CD4-positive, alpha-beta T cell treated with Interleukin-15 for 4 hours (primary cell): Measurements from ENCODE around the gene PPIH.
A peak's percentile ranks its signal among the peaks of the same experiment; 100 is the strongest.
"Not testable (repeated sequence)": the region's sequence is repeated elsewhere in the genome, so short reads cannot be mapped to it uniquely, and the experiment has no call there.

ENCODE experiments used
- DNase-seq: peaks from one replicate; pipeline ENCODE4 v3.0.0-alpha.2; 2020; ENCODE audit warnings: low spot score

The PPIH gene

DNA sequence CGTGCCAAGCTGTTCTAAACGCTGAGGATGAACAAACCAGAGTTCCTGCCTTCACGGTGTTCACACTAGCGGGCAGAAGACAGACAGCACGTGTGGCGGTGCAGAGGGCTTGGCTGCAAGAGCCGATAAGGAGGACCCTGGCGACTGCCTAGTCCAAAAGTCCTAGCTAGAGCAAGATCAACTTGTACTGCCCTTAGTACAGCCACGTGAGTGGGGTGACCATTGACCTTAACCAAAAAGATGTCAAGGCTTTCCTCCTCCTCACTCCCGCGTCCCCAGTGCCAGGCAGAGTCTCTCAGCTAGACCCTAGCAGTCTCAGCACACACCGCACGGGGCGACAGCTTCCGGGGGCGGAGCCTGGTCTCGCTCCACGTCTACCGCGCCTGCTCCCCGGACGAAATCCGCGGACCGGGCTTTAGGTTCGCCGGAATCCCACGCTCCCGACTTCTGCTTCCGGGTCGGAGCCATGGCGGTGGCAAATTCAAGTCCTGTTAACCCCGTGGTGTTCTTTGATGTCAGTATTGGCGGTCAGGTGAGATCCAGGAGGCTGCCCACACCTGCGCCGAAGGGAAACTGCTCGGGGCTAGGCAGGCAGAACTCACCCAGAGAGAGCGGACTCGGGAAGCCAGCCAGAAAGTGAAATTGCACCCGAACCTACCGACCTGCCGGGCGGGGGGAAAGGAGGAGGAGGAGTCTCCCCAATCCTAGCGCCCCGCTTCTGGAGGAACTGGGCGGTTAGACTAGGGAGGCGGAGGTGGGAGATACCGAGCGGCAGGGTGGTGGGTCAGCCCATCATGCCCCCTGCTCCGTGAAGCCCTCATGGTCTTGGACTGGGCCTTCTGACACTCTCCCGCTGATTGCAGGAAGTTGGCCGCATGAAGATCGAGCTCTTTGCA lies at the start of gene PPIH:
TSS of gene PPIH (plus strand) at position 443 of the 896 bp plus-strand sequence. CDS start at position 467, 24 bp downstream.
- peak; percentile 92 for DNase-seq

DNA sequence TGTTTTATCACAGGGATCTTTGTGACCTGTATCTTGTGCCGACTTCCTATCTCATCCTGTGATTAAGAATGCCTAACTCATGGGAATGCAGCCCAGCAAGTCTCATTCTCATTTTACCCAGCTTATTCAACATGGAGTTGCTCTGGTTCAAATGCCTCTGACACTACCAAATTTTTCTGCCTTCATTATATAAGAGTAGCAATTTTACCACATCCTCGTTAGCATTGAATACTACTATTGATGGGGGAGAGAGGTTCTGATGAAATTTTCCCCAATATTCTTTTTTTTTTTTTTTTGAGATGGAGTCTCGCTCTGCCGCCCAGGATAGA lies 44.5 kb upstream of the PPIH start:
- no peak for DNase-seq

DNA sequence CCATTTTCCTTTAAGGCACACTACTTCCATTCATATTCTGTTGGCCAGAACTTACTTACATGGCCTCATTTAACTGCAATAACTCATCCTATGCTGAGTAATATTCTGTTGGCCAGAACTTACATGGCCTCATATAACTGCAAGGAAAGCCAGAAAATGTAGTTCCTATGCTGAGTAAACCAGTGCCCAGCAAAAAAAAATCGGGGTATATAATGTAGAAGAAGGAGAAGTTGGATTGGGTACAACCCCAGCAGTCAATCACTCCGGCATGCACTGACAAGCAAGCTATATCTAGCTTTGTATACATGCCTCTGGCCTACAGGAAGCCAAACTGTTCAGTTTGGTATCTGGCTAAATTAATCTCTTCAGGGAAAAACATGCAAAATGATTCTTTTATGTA lies 39.4 kb upstream of the PPIH start:
- DNase-seq = no peak

DNA sequence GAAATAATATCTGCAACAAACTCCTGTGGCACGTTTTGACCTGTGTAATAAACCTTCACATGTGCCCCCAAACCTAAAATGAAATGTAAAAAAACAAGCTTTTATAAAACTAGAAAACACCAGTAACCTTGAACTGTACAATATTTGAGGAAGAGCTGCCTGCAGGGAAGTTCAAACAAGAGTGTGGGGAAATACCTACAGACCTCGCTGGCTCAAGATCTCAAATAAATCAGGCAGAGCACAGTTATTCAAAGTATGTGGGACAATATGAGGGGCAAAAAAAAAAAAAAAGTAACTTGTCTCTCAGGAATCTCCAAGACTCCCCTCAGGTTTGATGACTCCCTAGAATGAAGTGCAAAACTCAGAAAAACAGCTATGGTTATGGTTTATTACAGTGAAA lies 37.9 kb upstream of the PPIH start:
- no peak for DNase-seq

DNA sequence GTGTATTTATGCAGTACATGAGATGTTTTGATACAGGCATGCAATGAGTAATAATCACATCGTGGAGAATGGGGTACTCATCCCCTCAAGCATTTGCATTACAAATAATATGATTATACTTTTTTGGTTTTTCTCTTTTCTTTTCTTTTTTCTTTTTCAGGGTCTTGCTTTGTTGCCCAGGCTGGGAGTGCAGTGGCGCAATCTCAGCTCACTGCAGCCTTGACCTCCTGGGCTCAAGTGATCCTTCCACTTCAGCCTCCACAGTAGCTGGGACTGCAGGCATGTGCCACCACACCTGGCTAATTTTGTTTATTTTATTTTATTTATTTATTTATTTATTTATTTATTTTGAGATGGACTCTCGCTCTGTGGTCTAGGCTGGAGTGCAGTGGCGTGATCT lies 37.0 kb upstream of the PPIH start:
- DNase-seq = not testable (repeated sequence)

DNA sequence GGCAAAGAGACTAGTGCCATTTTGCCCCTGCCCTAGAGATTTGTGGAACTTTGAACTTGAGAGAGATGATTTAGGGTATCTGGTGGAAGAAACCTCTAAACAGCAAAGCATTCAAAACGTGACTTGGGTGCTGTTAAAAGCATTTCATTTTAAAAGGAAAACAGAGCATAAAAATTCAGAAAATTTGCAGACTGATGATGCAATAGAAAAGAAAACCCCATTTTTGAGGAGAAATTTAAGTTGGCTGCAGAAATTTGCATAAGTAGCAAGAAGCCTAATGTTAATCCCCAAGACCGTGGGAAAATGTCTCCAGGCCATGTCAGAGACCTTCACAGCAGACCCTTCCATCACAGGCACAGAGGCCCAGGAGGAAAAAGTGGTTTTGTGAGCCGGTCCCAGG lies 31.0 kb upstream of the PPIH start:
- not testable (repeated sequence) for DNase-seq

DNA sequence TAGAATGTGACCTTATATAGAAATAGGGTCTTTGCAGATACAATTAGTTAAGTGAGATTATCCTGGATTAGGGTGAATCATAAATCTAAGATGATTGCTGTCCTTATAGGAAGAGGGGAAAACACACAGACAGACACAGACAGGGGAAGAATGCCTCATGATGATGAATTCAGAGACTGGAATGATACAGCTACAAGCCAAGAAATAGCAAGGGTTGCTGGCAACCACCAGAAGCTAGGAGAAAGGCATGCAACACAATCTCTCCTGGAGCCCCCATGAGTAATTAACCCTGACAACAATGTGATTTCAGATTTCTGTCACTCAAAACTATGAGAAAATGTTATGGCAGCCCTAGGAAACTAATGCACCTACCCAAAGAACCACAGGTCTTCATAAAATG lies 19.1 kb upstream of the PPIH start:
- no peak for DNase-seq

DNA sequence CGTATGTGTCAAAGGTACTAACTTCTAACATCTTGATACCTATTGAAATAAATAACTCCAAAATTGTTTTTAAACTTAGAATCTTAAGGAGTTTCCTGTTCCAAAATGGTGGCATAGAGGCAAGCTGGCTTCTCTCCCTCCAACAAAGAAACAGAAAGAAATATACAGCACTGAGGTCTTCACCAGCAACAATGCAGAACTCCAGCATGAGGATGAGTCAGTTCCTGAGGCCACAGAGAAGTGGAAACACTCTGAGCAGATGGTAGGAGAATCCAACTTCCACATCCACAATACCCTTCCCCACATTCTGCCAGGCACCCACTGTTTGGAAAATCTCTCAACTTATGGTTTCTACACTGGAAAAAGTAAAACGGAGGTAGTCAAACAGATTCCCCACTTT lies 12.2 kb upstream of the PPIH start:
- no peak for DNase-seq

DNA sequence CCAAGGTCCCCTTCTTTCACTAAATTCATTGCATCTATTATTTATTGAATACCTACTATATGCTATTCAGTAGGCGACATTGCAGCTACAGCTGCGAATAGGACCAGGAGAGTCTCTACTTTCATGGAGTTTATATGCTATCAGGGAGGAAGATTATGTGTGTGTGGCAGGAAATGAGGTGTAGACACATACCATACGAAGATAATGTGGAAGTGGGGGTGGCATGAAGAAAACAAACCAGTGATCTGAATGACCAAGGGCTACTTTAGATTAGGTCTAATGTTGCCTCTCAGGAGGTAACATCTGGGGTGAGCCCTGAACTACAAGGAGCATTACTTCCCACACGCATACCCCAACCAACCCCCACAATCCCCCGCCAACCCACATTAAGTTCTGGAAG lies 1.0 kb upstream of the PPIH start:
- no peak for DNase-seq

DNA sequence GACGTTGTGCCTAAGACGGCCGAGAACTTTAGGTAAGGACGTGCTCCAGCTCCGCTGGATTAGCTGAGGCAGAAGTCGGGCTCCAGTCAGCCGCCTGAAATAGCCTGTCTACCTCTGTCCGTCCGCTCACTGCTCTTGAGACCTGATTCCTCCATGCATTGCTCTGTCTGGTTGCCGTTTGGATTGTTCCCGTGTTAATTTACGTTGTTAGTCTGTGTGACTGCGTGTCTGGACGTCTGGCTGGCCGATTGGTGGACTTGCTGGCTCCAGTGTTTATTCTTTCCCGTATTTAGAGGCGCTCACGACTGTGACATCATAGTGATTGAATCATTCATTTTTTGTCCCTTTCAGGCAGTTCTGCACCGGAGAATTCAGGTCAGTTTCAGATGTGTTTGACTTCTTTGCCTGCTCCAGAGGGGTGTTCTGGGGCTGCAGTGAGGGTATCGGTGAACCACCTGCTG lies 684 bp downstream of the PPIH start:
- no peak for DNase-seq

DNA sequence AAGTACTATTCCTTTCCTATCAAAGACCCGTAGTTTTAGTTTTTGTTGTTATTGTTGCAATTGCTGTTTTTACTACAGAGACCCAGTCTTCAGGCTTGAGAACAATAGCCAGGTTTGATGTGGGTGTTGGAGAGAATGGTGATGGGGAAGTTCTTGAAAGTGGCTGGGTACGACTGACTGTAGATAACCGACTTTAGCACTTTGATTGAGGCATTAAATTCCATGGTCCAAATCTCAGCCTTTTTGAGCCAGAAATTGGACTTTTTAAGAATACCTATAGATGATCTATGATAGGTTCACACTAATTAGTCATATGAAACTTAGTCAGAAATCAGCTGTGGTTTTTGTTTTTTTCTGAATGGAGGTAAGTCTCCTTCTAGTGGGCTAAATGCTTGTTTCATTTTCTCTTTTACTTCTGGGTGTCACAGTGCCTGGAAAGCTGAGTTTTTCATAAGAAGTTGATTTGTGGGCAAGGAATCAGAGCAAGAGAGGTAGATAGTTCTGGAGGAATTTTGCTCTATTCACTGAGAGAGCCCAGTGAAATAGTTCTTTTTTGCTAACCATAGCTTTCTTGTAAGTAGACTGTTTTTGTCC lies 2.8 kb downstream of the PPIH start:
- peak; percentile 26 for DNase-seq

DNA sequence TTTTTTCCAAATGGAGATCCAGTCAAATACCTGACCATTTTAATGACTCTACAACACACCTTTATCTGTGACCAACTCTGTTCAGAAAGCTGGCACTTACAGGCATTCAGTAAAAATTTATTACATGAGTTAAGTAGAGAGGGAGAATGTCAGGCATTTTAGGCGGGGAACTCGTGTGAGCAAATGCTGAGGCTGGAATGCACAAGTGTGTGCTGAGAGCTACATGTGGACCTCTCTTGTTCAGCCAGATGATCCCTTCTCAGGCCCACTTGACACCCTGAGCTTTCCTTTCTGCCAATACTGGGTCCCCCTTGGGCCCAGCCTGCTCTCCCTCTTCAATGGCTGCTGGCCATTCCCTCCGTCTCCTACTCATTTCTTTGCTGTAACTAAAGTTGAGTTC lies 11.7 kb downstream of the PPIH start:
- no peak for DNase-seq

DNA sequence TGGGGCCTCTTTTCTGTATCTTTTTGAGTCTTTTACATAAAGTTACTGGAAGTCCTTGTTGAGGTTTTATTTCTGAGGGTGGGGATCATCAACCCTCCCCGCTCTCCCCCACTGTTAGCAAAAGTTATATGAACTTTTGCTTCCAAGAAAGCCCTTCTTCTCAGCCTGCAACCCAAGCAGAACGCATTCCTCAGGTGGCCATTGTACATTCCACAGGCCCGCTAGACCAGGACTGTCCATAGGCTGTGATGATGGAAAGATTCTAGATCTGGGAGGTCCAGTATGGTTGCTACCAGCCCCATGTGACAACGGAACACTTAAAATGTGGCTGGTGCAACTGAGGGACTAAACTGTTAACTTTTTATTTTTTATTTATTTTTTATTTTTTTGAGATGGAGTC lies 12.2 kb downstream of the PPIH start:
- DNase-seq = no peak

DNA sequence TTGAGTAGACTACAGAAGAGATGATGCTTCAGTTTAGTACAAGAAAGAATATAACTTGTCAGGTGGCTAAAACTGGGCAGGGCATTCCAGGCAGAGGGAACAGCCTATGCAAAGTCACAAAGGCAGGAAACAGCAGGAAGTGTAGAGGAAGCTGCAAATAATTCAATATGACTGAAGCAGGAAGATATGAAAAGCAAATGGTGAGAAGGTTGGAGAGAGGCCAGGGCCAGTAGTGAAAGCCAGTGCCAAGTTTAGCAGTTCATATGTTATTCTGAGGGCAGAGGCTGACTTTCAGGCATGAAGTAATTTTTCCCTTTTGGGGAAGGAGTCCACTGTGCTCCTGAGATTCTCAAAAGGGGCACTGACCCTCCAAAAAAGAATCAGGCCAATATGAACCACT lies 16.0 kb downstream of the PPIH start:
- DNase-seq = no peak

DNA sequence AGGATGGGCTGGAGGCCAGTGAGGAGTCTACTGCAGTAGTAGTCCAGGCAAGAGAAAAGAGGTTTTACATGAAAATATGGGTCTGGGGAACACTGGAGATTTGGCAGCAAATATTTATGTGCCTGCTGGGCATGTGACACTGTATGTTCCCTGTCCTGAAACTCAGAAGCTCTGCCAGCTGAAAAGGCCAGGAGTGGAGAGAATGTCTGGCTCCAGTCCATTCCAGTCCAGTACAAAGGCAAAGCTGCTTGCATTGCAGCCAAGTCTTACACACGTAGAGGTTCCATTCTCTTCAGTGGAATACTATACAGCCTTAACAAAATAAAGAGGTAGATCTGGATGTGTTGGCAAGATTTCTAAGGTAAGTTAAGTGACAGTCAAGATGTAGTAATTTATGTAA lies 16.5 kb downstream of the PPIH start:
- DNase-seq = no peak

DNA sequence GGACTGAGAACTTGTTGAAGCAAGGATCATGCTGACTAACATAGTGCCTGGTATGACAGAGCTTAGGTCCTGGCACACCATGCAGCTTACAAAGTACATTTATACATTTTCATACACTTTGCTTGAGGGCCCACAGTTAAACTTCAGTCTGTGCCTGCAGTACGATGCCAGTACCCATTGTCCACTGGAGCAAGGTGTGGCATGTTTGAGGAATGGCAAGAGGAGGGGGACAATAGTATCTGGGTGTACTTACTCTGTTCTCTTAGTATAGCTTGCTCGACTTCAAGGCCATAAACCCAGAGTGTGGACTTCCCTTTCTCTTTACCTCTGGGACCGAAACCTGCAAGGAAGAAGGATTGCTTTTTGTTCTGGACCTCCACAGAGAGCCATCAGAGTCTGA lies 17.2 kb downstream of the PPIH start:
- DNase-seq = no peak

DNA sequence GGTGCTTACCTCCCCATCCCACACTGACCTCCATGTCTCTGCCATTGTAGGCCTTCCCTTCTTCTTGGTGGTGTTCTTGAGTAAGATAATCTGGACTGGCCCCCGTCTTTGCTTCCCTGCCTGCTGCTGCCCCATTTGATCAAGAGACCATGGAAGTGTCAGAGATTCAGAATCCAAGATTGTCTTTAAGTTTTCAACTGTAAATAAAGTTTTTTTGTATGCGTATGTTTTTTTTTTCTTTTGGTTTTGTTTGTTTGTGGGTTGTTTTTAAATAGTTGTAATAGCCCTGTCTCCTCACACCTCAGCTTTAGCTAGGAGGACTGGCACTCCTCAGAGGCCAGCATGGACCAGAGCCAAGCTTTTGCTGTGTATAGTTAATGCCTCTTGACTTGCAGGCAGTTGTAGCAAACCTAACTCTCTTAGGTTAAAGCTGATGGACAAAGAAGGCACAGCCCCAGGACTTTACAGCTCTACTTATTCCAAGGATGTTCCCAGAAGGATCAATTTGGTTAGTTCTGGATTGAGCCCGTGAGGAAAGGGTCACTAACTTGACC lies 18.4 kb downstream of the PPIH start:
- DNase-seq = no peak

DNA sequence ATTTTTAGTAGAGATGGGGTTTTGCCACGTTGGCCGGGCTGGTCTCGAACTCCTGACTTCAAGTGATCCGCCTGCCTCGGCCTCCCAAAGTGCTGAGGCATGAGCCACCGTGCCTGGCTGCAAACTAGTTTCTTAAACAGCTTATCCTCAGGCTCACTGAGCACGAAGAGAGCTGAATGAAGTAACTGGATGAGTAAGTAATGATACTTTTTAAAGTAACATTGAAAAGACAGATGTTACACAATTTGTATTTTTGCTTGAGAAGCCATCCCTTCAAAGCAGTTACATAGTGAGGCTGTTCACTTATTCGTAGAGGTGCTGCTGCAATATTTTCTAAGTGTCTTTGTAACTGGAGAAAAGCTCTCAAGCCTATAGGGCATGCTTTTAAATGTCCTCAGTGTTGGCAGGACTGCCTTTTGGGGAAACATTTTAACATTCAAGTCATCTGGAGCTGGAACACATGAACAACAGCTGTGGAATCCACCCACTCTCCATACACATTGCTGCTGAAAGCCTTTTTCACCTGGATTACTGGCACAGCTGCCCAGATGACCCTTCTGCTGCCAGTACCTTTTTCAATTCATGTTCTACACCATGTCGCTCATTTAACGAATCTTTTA lies 21.3 kb downstream of the PPIH start:
- no peak for DNase-seq

DNA sequence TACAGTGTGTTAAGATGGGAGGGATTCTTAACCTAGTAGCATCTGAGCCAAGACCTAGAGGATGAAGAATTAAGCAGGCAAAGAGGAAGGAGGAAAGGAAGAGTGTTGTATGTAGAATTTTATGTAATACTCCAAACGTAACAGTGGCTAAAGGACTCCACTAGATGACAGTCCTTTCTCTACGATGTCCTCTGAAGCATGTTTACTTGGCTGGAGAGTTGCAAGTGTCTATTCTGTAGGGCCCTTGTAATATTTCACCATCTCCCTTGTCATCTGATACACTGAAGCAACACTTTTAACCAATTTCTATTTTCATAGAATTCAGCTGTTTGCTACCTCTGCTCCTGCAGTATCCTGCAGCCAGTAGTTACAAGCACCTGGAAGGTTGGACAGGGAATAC lies 21.8 kb downstream of the PPIH start:
- no peak for DNase-seq

DNA sequence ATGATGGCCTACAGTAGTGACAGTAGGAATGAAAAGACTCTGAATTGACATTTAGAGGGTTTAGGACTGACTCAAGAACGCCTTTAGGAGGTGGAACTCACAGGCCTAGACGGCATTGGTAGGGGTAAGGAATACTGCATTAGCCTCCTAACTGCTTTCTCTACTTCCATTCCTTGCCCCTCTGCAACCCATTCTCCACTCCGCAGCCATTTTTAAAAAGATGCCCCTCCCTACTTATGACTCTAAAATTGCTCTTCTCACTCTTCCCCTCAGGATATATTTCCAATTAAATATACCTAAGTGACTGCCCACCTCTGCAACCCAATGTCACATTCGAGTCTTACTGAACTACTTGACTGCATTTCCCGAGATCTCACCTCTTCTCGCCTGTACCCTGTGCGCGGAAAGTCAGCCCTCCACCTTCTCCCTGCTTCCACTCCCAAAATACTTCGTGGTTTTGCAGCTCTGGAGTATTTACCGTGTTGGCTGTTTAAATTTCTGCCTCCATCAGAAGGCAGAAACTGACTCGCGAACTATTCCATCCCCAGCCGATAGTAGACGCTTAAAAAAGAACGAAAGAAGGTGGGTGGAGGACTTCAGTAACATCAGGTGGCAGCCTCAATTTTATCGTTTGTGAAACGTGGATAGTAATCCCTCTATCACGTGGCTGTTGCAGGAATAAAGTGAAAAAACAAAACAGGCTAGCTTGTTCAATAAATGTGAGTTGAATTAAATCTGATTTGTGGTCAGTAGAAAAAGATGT lies 22.9 kb downstream of the PPIH start:
- peak; percentile 30 for DNase-seq

DNA sequence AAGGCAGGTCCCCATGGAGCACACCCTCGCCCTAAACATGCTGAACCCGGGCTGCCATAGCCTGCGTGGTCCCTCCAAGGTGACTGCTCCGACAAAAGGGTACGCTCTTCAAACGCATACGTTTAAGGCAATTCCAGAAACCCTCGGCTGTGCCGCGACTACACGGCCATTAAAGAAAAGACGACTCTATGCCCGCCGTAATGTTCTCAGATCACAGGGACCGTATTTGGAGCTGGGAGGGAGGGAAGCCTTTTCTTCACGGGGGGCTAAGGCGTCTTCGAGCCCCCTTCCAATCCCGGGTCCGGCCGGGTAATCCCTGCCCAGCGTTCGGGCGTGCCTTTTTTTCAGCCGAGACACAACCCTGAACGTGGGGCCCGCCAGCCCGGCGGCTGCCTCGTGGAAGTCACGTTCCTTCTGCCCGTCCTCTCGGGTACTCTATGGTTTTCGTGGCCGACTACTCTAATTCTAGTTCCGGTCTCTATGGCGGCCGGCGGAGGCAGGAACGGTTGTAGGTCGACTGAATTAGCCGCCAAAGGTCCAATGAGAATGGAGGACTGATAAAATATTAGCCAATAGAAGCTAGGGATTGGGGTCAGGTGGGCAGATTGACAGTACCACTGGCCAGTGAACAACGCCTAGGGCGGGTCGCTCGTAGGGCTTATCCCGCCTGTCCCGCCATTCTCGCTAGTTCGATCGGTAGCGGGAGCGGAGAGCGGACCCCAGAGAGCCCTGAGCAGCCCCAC lies 23.7 kb downstream of the PPIH start, which contains the start of gene YBX1:
TSS of gene YBX1 (plus strand) at position 678 of the 743 bp plus-strand sequence. CDS start 148 bp downstream, outside the sequence.
- peak; percentile 99 for DNase-seq

DNA sequence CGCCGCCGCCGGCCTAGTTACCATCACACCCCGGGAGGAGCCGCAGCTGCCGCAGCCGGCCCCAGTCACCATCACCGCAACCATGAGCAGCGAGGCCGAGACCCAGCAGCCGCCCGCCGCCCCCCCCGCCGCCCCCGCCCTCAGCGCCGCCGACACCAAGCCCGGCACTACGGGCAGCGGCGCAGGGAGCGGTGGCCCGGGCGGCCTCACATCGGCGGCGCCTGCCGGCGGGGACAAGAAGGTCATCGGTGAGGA lies 24.2 kb downstream of the PPIH start:
- DNase-seq = not testable (repeated sequence)
